ENCODE data around the gene CLCN1. TPM values are rescaled to one million over a fixed set of nuclear protein-coding genes. Genes with fewer than 3 reads are reported as not detected.

CLCN1 gene
- total RNA-seq, 2 donors from 2014 or later = not detected

DNA sequence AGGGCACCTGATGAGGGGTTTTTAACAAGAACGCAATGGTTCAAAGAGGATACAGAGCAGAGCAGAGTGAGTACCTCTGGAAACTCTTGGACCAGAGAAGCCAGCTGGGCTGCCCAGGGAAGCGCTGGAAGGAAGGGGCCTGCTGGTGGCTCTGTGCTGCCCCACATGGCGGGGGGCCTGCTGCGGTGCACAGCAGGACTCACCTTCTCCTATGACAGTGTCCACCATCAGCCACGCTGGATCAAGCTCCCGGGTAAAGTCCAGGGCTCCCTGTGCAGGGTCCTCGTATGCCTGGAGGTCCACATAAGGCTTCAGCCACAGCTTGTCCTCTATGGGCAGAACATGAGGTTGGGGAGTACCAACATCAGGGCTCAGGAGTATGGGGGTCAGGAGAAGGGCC is 80.3 kb downstream of the CLCN1 start:
- TF ChIP-seq, protein P1, sequence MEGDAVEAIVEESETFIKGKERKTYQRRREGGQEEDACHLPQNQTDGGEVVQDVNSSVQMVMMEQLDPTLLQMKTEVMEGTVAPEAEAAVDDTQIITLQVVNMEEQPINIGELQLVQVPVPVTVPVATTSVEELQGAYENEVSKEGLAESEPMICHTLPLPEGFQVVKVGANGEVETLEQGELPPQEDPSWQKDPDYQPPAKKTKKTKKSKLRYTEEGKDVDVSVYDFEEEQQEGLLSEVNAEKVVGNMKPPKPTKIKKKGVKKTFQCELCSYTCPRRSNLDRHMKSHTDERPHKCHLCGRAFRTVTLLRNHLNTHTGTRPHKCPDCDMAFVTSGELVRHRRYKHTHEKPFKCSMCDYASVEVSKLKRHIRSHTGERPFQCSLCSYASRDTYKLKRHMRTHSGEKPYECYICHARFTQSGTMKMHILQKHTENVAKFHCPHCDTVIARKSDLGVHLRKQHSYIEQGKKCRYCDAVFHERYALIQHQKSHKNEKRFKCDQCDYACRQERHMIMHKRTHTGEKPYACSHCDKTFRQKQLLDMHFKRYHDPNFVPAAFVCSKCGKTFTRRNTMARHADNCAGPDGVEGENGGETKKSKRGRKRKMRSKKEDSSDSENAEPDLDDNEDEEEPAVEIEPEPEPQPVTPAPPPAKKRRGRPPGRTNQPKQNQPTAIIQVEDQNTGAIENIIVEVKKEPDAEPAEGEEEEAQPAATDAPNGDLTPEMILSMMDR (IDR thresholded peaks at IDR 0.05) = no peak
- H3K36me3 ChIP-seq = no peaks in the 10 kb centered on the region
- no peak overlapping the region for H3K9ac ChIP-seq (ENCODE audit: low read depth in 2 of 2, low read length in 2 of 2)
- no peaks in the 10 kb centered on the region for H3K9me3 ChIP-seq
- DNase-seq = no peak
- intact Hi-C loops (cut with DNase I) = no loop called here
- no peak overlapping the region for H3K4me3 ChIP-seq
- no peaks in the 10 kb centered on the region for H3K27me3 ChIP-seq
- H3K27ac ChIP-seq = no peak overlapping the region
- peaks cover 6% of the 10 kb centered on the region for H3K4me1 ChIP-seq

DNA sequence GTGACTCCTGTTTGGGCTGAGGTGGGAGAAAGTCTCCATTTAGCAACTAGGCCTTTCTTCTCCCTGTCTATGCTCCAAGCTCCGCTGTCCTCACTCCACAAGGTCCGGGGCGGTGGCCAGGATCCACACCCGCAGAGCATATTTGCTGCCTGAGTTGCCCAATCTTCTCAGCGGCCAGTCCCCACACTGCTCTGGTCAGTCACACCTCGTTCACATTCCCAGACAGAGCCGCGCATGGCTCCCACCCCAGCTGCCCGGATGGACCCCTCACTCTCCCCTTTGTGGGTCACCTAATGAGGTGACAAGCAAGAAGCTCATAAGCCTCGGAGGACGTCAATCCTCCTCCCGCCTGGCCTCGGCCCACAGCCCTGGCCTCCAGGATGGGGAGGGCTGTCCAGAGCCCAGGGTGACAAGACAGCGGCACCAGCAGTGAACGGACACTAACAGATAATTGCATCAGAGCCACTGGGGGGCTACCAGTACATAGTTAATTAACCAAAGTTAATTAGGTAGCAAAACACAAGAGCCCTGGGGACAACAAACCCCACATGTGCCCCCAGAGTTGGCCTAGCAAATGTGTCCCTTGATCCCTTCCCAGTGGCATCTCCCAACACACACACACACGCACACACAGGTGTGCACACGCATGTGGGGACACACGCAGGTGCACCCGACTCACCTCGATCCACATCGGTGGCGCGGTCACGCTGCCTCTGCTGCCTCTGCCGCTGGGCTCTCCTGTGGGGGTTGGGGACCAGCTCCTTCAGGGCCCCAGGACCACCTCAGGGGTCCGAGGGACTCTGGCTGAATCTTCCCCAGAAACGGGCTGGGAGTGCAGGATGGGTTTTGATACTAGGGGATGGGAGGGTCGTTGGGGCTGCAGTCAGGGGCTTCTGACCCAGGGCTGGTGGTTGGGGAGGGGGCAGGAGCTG is 81.0 kb downstream of the CLCN1 start:
- Histone ChIP-seq H3K36me3 (no peaks in the 10 kb centered on the region), H3K4me3 (no peak overlapping the region), H3K27ac (no peak overlapping the region), H3K4me1 (peaks cover under 1% of the 10 kb centered on the region), H3K27me3 (no peaks in the 10 kb centered on the region), H3K9ac (ENCODE audit: low read depth in 2 of 2, low read length in 2 of 2) (no peak overlapping the region), H3K9me3 (no peaks in the 10 kb centered on the region)
- intact Hi-C loops (cut with DNase I) = no loop called here
- DNase-seq = no peak
- TF ChIP-seq, protein P1 (IDR thresholded peaks at IDR 0.05) = no peak

DNA sequence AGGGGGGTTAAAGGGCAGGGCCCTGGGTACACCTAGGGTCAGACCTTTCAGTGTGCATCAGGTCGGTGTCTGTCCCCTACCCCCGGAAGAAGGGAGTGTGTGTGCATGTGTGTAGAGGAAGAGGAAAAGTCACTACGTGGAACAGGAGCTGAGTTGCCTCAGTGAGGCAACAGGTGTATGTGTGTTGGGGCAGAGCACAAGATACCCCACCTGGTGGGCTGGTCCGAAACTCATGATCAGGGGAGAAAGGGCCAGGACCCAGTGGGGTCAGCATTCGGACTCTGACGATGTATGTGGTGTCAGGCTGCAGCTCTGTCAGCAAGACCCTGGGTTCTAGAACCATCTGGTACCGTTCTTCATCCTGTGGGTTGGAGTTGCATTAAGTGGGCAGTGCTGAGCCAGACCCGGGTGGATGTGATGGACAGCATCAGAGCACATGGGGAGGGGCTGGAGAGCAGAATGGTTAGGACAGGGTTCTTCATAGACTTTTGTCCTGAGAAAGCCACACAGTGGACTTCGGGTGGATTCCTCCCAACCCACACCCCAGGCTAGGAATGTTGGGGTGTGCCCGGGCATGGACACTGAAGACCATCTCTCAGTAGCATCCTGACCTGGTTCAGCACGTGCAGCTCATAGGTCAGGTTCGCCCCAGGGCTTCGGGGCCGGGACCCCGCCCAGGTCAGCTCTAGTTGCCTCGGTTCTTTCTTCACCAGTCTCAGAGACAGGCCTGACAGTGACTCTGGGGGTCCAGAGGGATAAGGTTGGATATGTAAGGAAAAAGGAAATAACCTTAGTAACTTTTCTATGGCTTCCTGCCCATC is 82.0 kb downstream of the CLCN1 start:
- no peak for DNase-seq
- Histone ChIP-seq H3K4me3 (no peak overlapping the region), H3K27ac (no peak overlapping the region), H3K36me3 (no peaks in the 10 kb centered on the region), H3K4me1 (no peaks in the 10 kb centered on the region), H3K9me3 (no peaks in the 10 kb centered on the region), H3K27me3 (no peaks in the 10 kb centered on the region), H3K9ac (ENCODE audit: low read depth in 2 of 2, low read length in 2 of 2) (no peak overlapping the region)
- intact Hi-C loops (cut with DNase I) = no loop called here
- TF ChIP-seq, protein P1 (IDR thresholded peaks at IDR 0.05) = no peak

DNA sequence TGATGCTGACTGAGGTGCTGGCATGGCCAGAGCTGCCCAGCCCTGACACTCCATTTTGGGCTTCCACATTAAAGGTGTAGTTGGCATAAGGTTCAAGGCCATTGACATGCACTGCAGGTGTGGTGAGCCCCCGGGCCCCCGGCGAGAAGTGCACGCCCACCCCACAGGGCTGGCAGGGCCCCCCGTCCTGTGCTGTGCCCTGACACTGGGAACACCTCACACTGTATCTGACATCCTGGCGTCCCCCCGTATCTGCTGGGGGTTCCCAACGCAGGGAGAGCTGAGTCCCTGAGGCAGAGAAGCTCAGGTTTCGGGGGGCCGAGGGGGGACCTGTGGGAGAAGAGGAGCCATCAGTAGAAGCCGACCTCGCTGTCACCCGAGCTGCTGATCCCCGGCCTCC is 82.7 kb downstream of the CLCN1 start:
- no peaks in the 10 kb centered on the region for H3K9me3 ChIP-seq
- no peak for DNase-seq
- H3K36me3 ChIP-seq = no peaks in the 10 kb centered on the region
- H3K4me1 ChIP-seq = no peaks in the 10 kb centered on the region
- intact Hi-C loops (cut with DNase I) = no loop called here
- H3K9ac ChIP-seq (ENCODE audit: low read depth in 2 of 2, low read length in 2 of 2) = no peak overlapping the region
- no peak overlapping the region for H3K27ac ChIP-seq
- TF ChIP-seq, protein P1 (IDR thresholded peaks at IDR 0.05) = no peak
- H3K27me3 ChIP-seq = no peaks in the 10 kb centered on the region
- no peak overlapping the region for H3K4me3 ChIP-seq

DNA sequence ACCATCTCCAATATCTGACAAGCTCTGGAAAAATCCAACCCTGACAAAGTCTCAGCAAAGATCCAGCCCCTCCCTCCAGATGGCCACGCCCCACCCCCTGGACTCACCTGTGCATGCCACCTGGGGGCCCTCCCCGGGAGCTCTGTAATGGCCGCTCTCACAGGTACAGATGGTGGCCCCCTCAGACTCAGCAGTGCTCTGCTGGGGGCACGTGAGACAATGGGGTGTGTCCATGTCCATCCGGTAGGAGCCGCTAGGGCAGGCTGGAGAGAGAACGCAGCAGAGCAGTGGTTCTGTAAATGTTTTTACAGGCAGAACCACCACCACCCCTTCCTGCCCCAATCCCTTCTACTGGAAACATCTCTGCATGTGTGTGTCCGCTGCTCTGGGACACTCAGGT is 83.2 kb downstream of the CLCN1 start:
- no peak for DNase-seq
- Histone ChIP-seq H3K27me3 (no peaks in the 10 kb centered on the region), H3K9ac (ENCODE audit: low read depth in 2 of 2, low read length in 2 of 2) (no peak overlapping the region), H3K27ac (no peak overlapping the region), H3K4me1 (no peaks in the 10 kb centered on the region), H3K4me3 (no peak overlapping the region), H3K36me3 (no peaks in the 10 kb centered on the region), H3K9me3 (no peaks in the 10 kb centered on the region)
- TF ChIP-seq, protein P1 (IDR thresholded peaks at IDR 0.05) = no peak
- intact Hi-C loops (cut with DNase I) = no loop called here
